22Rv1 (cell line): ENCODE results near the gene EIF3A.

Experiments used
- ZFX ChIP-seq: fragments of 450-650 bp; IDR thresholded peaks from 2 replicates; pipeline ENCODE4 v1.6.1; 2017; ENCODE audit warnings: antibody characterized with exemption, borderline replicate concordance
- TF ChIP-seq, protein P1 (sequence below): fragments of 450-650 bp; IDR thresholded peaks from 2 replicates; pipeline ENCODE4 v1.5.1; 2017; ENCODE audit warnings: mild to moderate bottlenecking

DNA sequence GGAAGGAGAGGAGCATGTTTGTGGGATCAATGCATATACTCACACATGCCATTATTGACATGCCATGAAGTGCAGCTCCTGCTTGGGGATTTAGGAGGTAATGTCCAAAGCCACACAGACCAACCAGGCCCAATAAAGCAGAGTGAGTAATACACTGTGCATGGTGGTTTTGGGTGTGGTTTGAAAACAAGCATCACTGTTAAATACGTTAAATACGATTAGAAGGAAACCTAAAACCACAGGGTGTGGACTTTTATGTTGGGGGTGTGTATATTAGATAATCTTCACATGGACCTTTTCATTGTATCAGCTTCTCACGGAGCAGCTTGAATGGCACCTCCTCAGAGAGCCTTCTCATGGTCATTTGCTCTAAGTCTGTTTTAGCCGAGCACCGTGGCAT, 10.4 kb upstream of the EIF3A start:
- TF ChIP-seq, protein P1, sequence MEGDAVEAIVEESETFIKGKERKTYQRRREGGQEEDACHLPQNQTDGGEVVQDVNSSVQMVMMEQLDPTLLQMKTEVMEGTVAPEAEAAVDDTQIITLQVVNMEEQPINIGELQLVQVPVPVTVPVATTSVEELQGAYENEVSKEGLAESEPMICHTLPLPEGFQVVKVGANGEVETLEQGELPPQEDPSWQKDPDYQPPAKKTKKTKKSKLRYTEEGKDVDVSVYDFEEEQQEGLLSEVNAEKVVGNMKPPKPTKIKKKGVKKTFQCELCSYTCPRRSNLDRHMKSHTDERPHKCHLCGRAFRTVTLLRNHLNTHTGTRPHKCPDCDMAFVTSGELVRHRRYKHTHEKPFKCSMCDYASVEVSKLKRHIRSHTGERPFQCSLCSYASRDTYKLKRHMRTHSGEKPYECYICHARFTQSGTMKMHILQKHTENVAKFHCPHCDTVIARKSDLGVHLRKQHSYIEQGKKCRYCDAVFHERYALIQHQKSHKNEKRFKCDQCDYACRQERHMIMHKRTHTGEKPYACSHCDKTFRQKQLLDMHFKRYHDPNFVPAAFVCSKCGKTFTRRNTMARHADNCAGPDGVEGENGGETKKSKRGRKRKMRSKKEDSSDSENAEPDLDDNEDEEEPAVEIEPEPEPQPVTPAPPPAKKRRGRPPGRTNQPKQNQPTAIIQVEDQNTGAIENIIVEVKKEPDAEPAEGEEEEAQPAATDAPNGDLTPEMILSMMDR: no peak
- no peak for TF ChIP-seq ZFX
